Fibroblast of the aortic adventitia (primary cell): ENCODE results near the gene FDXR. TPM values are rescaled to one million over a fixed set of nuclear protein-coding genes. Genes with fewer than 3 reads are reported as not detected.
A peak's percentile ranks its signal among the peaks of the same experiment; 100 is the strongest.

Experiments
- DNase-seq: peaks from one replicate; pipeline ENCODE4 v3.0.0-alpha.2; 2010; ENCODE audit warnings: low read depth
- H3K4me3 ChIP-seq: 2 replicates; pipeline ENCODE4 v1.5.1; 2011; ENCODE audit warnings: low read depth, mild to moderate bottlenecking, control low read depth, low read length, moderate library complexity
- total RNA-seq: library from RNA; depleted of rRNA; stranded (reverse); fragments of >200 nt; gene quantifications from 2 replicates; pipeline ENCODE4 v1.2.3, GENCODE V29; 2012; ENCODE audit warnings: low replicate concordance
- TF ChIP-seq, protein P1 (sequence below): IDR thresholded peaks from 2 replicates; pipeline ENCODE4 v1.5.1; 2011; ENCODE audit warnings: mild to moderate bottlenecking, low read length, control low read depth, inconsistent platforms; ENCODE audit not compliant: insufficient read depth

FDXR gene
- total RNA-seq, 1 donor = 14.7 TPM

- TF ChIP-seq, protein P1, sequence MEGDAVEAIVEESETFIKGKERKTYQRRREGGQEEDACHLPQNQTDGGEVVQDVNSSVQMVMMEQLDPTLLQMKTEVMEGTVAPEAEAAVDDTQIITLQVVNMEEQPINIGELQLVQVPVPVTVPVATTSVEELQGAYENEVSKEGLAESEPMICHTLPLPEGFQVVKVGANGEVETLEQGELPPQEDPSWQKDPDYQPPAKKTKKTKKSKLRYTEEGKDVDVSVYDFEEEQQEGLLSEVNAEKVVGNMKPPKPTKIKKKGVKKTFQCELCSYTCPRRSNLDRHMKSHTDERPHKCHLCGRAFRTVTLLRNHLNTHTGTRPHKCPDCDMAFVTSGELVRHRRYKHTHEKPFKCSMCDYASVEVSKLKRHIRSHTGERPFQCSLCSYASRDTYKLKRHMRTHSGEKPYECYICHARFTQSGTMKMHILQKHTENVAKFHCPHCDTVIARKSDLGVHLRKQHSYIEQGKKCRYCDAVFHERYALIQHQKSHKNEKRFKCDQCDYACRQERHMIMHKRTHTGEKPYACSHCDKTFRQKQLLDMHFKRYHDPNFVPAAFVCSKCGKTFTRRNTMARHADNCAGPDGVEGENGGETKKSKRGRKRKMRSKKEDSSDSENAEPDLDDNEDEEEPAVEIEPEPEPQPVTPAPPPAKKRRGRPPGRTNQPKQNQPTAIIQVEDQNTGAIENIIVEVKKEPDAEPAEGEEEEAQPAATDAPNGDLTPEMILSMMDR = no peak
- no peak for DNase-seq
These were observed 3.9 kb downstream of the FDXR start for GRCh38 chr17:74868908-74869255.

DNA sequence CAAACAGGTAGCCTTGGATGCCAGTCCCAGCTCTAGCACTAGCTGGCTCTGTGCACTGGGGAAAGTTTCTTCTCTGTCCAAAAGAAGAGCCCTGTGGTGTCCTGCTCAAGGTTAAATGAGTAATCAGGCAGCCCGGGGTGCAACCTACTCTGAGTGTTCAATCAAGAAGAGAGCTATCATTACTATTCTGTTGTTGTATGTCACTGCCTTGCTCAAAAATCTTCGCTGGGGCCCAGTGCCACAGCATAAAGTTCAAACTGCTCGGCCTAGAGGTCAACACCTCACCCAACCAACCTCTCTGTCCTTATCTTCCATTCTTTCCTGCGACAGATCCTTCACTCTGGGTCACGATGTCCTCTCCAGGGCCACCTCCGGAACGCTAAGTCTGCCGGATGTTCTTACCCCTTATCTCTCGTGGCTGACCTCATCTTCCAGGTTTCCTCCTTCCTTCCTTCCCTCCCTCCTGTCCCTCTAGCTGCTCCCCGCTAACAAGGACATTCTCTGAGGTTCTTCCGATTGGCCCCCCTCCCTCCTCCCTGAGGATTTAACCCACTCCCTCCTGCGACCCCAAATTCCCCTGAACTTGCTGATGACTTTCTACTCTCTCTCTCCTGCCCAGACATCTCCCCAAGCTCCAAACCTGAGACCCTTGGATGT is 4.4 kb downstream of the FDXR start:
- no peak overlapping the region for H3K4me3 ChIP-seq
- TF ChIP-seq, protein P1 = no peak
- no peak for DNase-seq

More at GRCh38 chr17:74868908-74869255, 3.9 kb downstream of the FDXR start:
- no peak overlapping the region for H3K4me3 ChIP-seq

GRCh38 chr17:74866198-74866835 is 6.5 kb downstream of the FDXR start:
- no peak overlapping the region for H3K4me3 ChIP-seq

GRCh38 chr17:74865504-74866197 is 7.1 kb downstream of the FDXR start:
- TF ChIP-seq, protein P1 = no peak
- no peak for DNase-seq
- no peak overlapping the region for H3K4me3 ChIP-seq

More at GRCh38 chr17:74866198-74866835, 6.5 kb downstream of the FDXR start:
- TF ChIP-seq, protein P1 = no peak
- DNase-seq = no peak

GRCh38 chr17:74864866-74865395 is 7.9 kb downstream of the FDXR start:
- H3K4me3 ChIP-seq = no peak overlapping the region
- TF ChIP-seq, protein P1 = peak; percentile 96
- peak; percentile 65 for DNase-seq

GRCh38 chr17:74864297-74864865 is 8.4 kb downstream of the FDXR start:
- no peak for DNase-seq
- TF ChIP-seq, protein P1 = no peak
- no peak overlapping the region for H3K4me3 ChIP-seq
